ENCODE measurements around the gene DOLK.

DNA sequence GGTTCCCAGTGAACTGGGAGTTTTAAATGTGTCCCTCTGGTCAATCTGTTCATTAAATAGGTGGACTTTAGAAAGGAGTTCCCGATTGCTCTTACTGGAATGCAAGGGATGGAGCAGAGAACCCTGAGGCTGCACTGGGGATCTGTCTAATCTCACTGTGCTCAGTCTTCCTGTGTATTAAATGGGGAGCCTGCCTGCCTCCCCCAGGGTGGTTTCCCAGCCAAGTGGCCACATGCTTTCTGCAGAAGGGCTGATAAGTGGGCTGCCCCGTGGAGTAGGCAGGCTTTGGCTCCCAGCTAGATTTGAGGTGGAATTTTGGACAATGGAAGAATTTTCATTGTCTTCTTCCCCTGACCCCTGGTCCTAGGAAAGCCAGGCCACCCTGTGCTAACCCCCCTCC, 40.7 kb downstream of the DOLK start:
- TF ChIP-seq, protein P1, sequence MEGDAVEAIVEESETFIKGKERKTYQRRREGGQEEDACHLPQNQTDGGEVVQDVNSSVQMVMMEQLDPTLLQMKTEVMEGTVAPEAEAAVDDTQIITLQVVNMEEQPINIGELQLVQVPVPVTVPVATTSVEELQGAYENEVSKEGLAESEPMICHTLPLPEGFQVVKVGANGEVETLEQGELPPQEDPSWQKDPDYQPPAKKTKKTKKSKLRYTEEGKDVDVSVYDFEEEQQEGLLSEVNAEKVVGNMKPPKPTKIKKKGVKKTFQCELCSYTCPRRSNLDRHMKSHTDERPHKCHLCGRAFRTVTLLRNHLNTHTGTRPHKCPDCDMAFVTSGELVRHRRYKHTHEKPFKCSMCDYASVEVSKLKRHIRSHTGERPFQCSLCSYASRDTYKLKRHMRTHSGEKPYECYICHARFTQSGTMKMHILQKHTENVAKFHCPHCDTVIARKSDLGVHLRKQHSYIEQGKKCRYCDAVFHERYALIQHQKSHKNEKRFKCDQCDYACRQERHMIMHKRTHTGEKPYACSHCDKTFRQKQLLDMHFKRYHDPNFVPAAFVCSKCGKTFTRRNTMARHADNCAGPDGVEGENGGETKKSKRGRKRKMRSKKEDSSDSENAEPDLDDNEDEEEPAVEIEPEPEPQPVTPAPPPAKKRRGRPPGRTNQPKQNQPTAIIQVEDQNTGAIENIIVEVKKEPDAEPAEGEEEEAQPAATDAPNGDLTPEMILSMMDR (IDR thresholded peaks at IDR 0.05; ENCODE audit: insufficient read depth, low read depth, low read length), result no peak
- no peak for TF ChIP-seq EZH2 (IDR thresholded peaks at IDR 0.05; ENCODE audit: insufficient read depth, low read length)

Data from astrocyte (in vitro differentiated cells and primary cell).